Lung (tissue), 12 donors: ENCODE results near the gene TBK1. TPM values are rescaled to one million over a fixed set of nuclear protein-coding genes. Genes with fewer than 3 reads are reported as not detected.

Source experiments
- ATAC-seq: fragments of 200-7000 bp; cut with Tn5 transposase; one replicate; pipeline ENCODE4 v1.9.1; 2020; ENCODE audit warnings: moderate number of reproducible peaks; ENCODE audit not compliant: insufficient read depth, low FRiP score
- DNase-seq, 3 donors: peaks; one replicate each; pipeline ENCODE4 v3.0.0-alpha.2; 2013 to 2017
- H3K27ac ChIP-seq, 2 donors: one replicate each; pipeline ENCODE4 v1.5.1; 2013; ENCODE audit warnings: mild to moderate bottlenecking in 2 of 2, moderate library complexity in 2 of 2, control low read depth in 1 of 2, inconsistent platforms in 1 of 2, low read depth in 1 of 2, low read length in 1 of 2
- H3K27me3 ChIP-seq, 3 donors: one replicate each; pipeline ENCODE4 v1.5.1; 2013; ENCODE audit warnings: low read length in 2 of 3; ENCODE audit not compliant: control insufficient read depth in 3 of 3, insufficient read depth in 3 of 3
- H3K36me3 ChIP-seq, 4 donors: one replicate each; pipeline ENCODE4 v1.5.1; 2013; ENCODE audit warnings: low read length in 4 of 4, mild to moderate bottlenecking in 1 of 4, moderate library complexity in 1 of 4; ENCODE audit not compliant: control insufficient read depth in 4 of 4, insufficient read depth in 4 of 4
- H3K4me1 ChIP-seq, 5 donors: one replicate each; pipeline ENCODE4 v1.5.1; 2013; ENCODE audit warnings: low read length in 5 of 5, mild to moderate bottlenecking in 2 of 5, moderate library complexity in 1 of 5; ENCODE audit not compliant: control insufficient read depth in 5 of 5, insufficient read depth in 5 of 5
- H3K4me3 ChIP-seq: one replicate; pipeline ENCODE4 v1.5.1; 2013; ENCODE audit warnings: mild to moderate bottlenecking, control low read depth, moderate library complexity
- H3K9ac ChIP-seq, 2 donors: one replicate each; pipeline ENCODE4 v1.5.1; 2013; ENCODE audit warnings: low read length in 2 of 2, control low read depth in 1 of 2; ENCODE audit not compliant: insufficient read depth in 1 of 2
- H3K9me3 ChIP-seq, 4 donors: one replicate each; pipeline ENCODE4 v1.5.1; 2013; ENCODE audit warnings: low read length in 3 of 4, mild to moderate bottlenecking in 1 of 4, moderate library complexity in 1 of 4; ENCODE audit not compliant: control insufficient read depth in 4 of 4, insufficient read depth in 3 of 4
- WGBS, 2 donors: extraction: QIAGEN DNeasy Blood & Tissue Kit; methylation state at CpG; one replicate each; pipeline ENCODE4 v1.1.7; 2013; 5-methylcytosine and 5-hydroxymethylcytosine counted together
- polyA plus RNA-seq, 2 donors: library from polyadenylated mRNA; stranded (reverse); fragments of 200-250 nt; gene quantifications; one replicate each; pipeline ENCODE4 v1.2.1, GENCODE V29; 2013
- total RNA-seq, 2 donors: library from RNA; depleted of rRNA in 1 of 2; stranded (reverse); fragments of >200 nt in 1 of 2; gene quantifications; one replicate each; pipeline ENCODE4 v1.2.1, GENCODE V29; 2014 to 2021
- TF ChIP-seq, protein P1 (sequence below): IDR thresholded peaks from 2 replicates; pipeline ENCODE4 v1.5.1; 2012; ENCODE audit warnings: mild to moderate bottlenecking; ENCODE audit errors: control extremely low read depth, extremely low read depth
- donor health status: control.
- donor health status: control.
- donor health status: Bipolar disorder and iron deficiency.
- donor health status: healthy.
- donor health status: DM: yes; HTN: yes; CAD: no.

TBK1 gene
- total and polyA plus RNA-seq, 4 donors = 14.5 to 50.1 (median 18.7) TPM

DNA sequence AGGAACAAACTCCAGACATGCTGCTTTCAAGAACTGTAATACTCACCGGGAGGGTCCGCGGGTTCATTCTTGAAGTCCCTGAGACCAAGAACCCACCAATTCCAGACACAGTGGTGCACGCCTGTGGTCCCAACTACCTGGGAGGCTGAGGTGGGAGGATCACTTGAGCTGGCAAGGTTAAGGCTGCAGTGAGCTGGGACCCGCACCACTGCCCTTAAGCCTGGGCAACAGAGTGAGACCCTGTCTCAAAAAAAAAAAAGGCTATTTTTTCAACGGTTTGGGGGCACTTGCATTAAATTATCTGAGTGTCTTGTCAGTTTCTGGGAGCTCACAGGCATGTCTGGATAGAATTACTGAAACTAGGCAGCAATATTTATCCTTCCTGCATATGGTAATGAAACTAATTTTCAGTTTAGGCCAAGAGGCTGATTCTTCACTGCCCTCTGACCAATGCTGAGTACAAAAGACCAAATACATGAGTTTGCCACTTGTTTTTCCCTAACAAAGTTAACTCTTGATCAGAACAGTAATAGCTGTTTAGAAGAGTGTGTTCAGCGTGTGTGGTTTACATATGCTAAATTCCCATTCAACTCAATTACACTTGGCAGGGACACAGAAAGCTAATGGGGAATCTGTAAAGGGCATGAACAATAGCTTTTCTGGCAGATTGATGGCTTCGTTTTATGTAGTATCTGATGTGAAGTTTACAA is 92.6 kb downstream of the TBK1 start:
- Histone ChIP-seq H3K27me3 (peaks cover 0 to 2% (median 0%) of the 10 kb centered on the region in 3 donors), H3K36me3 (no peaks in the 10 kb centered on the region), H3K4me3 (no peak overlapping the region), H3K9me3 (no peaks in the 10 kb centered on the region), H3K27ac (no peak overlapping the region), H3K9ac (no peak overlapping the region), H3K4me1 (peaks cover 0 to 1% (median 0%) of the 10 kb centered on the region in 5 donors)
- DNase-seq (no peak), ATAC-seq (no peak)
- WGBS, 2 donors = 77 to 81% methylated on average over 8 of the region's 8 CpGs
- TF ChIP-seq, protein P1, sequence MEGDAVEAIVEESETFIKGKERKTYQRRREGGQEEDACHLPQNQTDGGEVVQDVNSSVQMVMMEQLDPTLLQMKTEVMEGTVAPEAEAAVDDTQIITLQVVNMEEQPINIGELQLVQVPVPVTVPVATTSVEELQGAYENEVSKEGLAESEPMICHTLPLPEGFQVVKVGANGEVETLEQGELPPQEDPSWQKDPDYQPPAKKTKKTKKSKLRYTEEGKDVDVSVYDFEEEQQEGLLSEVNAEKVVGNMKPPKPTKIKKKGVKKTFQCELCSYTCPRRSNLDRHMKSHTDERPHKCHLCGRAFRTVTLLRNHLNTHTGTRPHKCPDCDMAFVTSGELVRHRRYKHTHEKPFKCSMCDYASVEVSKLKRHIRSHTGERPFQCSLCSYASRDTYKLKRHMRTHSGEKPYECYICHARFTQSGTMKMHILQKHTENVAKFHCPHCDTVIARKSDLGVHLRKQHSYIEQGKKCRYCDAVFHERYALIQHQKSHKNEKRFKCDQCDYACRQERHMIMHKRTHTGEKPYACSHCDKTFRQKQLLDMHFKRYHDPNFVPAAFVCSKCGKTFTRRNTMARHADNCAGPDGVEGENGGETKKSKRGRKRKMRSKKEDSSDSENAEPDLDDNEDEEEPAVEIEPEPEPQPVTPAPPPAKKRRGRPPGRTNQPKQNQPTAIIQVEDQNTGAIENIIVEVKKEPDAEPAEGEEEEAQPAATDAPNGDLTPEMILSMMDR = no peak

DNA sequence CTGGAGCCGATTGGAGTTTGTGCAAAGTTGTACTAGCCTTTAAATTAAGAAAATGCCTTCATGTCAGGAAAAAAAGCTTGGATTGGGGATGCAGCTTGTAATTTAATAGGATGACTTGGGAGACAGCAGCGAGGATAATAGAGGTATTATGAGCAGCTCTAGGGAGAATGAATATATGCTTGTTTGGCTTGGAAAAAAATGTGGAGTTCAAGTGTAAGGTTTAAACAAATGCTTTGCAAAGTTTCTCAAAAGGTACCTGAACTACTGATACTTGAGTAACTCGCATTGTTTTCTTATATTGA is 93.1 kb downstream of the TBK1 start:
- TF ChIP-seq, protein P1 = no peak
- no peak overlapping the region for H3K27ac ChIP-seq
- H3K27me3 ChIP-seq = peaks cover 0 to 2% (median 0%) of the 10 kb centered on the region in 3 donors
- no peak overlapping the region for H3K4me3 ChIP-seq
- no peak for DNase-seq
- ATAC-seq = no peak
- 77 to 86% methylated on average over 3 of the region's 3 CpGs for WGBS, 2 donors
- peaks cover 0 to 1% (median 0%) of the 10 kb centered on the region in 5 donors for H3K4me1 ChIP-seq
- no peaks in the 10 kb centered on the region for H3K36me3 ChIP-seq
- H3K9me3 ChIP-seq = no peaks in the 10 kb centered on the region
- H3K9ac ChIP-seq = no peak overlapping the region

DNA sequence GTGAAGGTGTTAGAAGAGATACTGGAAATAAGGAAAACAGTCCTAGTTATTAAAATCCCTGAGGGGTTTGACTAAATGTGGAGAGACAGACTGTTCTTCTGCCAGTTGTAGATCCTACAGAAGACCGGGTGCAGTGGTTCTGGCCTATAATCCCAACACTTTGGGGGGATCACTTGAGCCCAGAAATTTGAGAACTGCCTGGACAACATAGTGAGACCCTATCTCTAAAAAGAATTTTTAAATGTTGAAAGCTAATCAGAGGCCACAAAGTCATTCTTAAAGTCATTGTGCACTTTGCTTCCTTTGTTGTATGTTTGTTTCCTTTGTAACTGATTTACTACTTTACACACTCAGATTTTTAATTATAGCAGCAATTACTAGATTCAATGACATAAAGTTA is 97.2 kb downstream of the TBK1 start:
- TF ChIP-seq, protein P1 = no peak
- ATAC-seq (no peak), DNase-seq (no peak)
- Histone ChIP-seq H3K9me3 (no peaks in the 10 kb centered on the region), H3K27me3 (no peaks in the 10 kb centered on the region), H3K4me1 (peaks cover 0 to 4% (median 0%) of the 10 kb centered on the region in 5 donors), H3K27ac (no peak overlapping the region), H3K4me3 (no peak overlapping the region), H3K9ac (no peak overlapping the region), H3K36me3 (no peaks in the 10 kb centered on the region)
- 90 to 92% methylated on average over 1 of the region's 1 CpG for WGBS, 2 donors

DNA sequence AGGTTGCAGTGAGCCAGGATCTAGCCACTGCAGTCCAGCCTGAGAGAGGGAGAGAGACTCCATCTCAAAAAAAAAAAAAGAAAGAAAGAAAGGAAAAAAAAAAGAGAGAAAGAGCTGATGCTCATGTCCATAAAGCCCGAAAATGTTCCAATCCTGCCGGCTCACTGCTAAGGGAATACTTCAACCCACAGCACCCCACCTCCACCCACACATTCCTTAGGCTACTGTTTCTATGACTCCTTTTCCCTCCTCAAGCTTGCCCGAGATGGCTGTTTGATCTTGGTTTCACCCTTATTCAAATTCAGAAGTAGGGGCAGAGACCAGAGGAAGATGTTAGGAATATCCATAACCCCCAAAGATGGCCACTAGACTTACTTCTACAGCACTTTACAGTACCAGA is 98.8 kb downstream of the TBK1 start:
- TF ChIP-seq, protein P1 = no peak
- WGBS, 2 donors = 73 to 88% methylated on average over 3 of the region's 3 CpGs
- DNase-seq (no peak), ATAC-seq (no peak)
- H3K27me3 ChIP-seq = no peaks in the 10 kb centered on the region
- H3K4me1 ChIP-seq = peaks cover 0 to 4% (median 0%) of the 10 kb centered on the region in 5 donors
- H3K9me3 ChIP-seq = no peaks in the 10 kb centered on the region
- H3K4me3 ChIP-seq = no peak overlapping the region
- H3K9ac ChIP-seq = no peak overlapping the region
- H3K27ac ChIP-seq = no peak overlapping the region
- H3K36me3 ChIP-seq = no peaks in the 10 kb centered on the region
